Measurements from ENCODE around the gene ENTREP3.
A peak's percentile ranks its signal among the peaks of the same experiment; 100 is the strongest.

GRCh38 chr1:155273343-155274245 is 18.3 kb upstream of the ENTREP3 start, which contains the start of gene CLK2:
- peak in 1 of 6 experiments; percentile 13 for TF ChIP-seq CTCF (IDR thresholded peaks at IDR 0.05)
- peak in 1 of 2 donors; percentile 89 for TF ChIP-seq POLR2A (IDR thresholded peaks at IDR 0.05)

Measured in thyroid gland (tissue), 4 donors.